SIG-M5 treated with dmso at 0.1 percent for 504 hours (cell line): Measurements from ENCODE around the gene FNDC3A.

Experiments used
- DNase-seq: peaks from one replicate; lab custom pipeline; 2025; ENCODE audit not compliant: unreplicated experiment; lab: John Stamatoyannopoulos, UW

FNDC3A gene

GRCh38 chr13:49213997-49214916 lies 238.5 kb downstream of the FNDC3A start:
- DNase-seq, result peak; percentile 12

- peak; percentile 96 for DNase-seq
Observed at GRCh38 chr13:49214917-49215376, 239.2 kb downstream of the FNDC3A start.

- no peak for DNase-seq
Observed at GRCh38 chr13:49216334-49216733, 240.6 kb downstream of the FNDC3A start.

GRCh38 chr13:49217962-49218492 lies 242.3 kb downstream of the FNDC3A start:
- no peak for DNase-seq

GRCh38 chr13:49218493-49219051 lies 242.9 kb downstream of the FNDC3A start:
- no peak for DNase-seq

- no peak for DNase-seq
Observed at GRCh38 chr13:49219647-49220035, 243.9 kb downstream of the FNDC3A start.

GRCh38 chr13:49220036-49220855 lies 244.5 kb downstream of the FNDC3A start, which contains the start of gene MLNR:
Gene MLNR (plus strand): TSS chr13:49220338. CDS start chr13:49220338, 0 bp downstream.
- no peak for DNase-seq

- no peak for DNase-seq
Observed at GRCh38 chr13:49220856-49221589, 245.3 kb downstream of the FNDC3A start.

- no peak for DNase-seq
Observed at GRCh38 chr13:49221590-49221965, 245.9 kb downstream of the FNDC3A start.

- DNase-seq, result peak; percentile 57
Observed at GRCh38 chr13:49225223-49226042, 249.7 kb downstream of the FNDC3A start.

GRCh38 chr13:49226613-49227012 lies 250.9 kb downstream of the FNDC3A start:
- DNase-seq, result no peak

GRCh38 chr13:49234741-49235140 lies 259.0 kb downstream of the FNDC3A start:
- no peak for DNase-seq

- no peak for DNase-seq
Observed at GRCh38 chr13:49235856-49236431, 260.2 kb downstream of the FNDC3A start.

GRCh38 chr13:49238621-49239020 lies 262.9 kb downstream of the FNDC3A start:
- no peak for DNase-seq

GRCh38 chr13:49240017-49240416 lies 264.3 kb downstream of the FNDC3A start:
- peak; percentile 42 for DNase-seq

- no peak for DNase-seq
Observed at GRCh38 chr13:49241296-49241695, 265.6 kb downstream of the FNDC3A start.

GRCh38 chr13:49245101-49245500 lies 269.4 kb downstream of the FNDC3A start:
- no peak for DNase-seq

- DNase-seq, result peak; percentile 62
Observed at GRCh38 chr13:49246850-49247642, 271.3 kb downstream of the FNDC3A start.
